NCI-H2171 (cell line): Measurements from ENCODE around the gene SLX4.

Experiments used
- DNase-seq: peaks from one replicate; lab custom pipeline; 2025; lab: John Stamatoyannopoulos, UW

The SLX4 gene

GRCh38 chr16:3580251-3580651 is 31.2 kb downstream of the SLX4 start:
- DNase-seq, result no peak

GRCh38 chr16:3579776-3580175 is 31.6 kb downstream of the SLX4 start:
- no peak for DNase-seq

GRCh38 chr16:3578610-3579551 is 32.5 kb downstream of the SLX4 start:
- DNase-seq, result no peak

- DNase-seq, result no peak
Observed at GRCh38 chr16:3578121-3578520, 33.3 kb downstream of the SLX4 start.

GRCh38 chr16:3577302-3577752 is 34.1 kb downstream of the SLX4 start, which contains the start of gene NLRC3:
Gene NLRC3, minus strand, starts transcription at chr16:3577403. Its CDS starts 12,367 bp downstream, at chr16:3565036.
- no peak for DNase-seq

GRCh38 chr16:3576211-3576610 is 35.2 kb downstream of the SLX4 start:
- DNase-seq, result no peak

GRCh38 chr16:3575491-3575890 is 35.9 kb downstream of the SLX4 start:
- no peak for DNase-seq

GRCh38 chr16:3574195-3574594 is 37.2 kb downstream of the SLX4 start:
- DNase-seq, result no peak

GRCh38 chr16:3573146-3573815 is 38.1 kb downstream of the SLX4 start:
- DNase-seq, result no peak

- no peak for DNase-seq
Observed at GRCh38 chr16:3570420-3571062, 40.9 kb downstream of the SLX4 start.

GRCh38 chr16:3569851-3570250 is 41.6 kb downstream of the SLX4 start:
- DNase-seq, result no peak

GRCh38 chr16:3566990-3567389 is 44.4 kb downstream of the SLX4 start:
- no peak for DNase-seq

GRCh38 chr16:3564889-3565141 is 46.6 kb downstream of the SLX4 start:
- DNase-seq, result no peak

GRCh38 chr16:3564130-3564888 is 47.1 kb downstream of the SLX4 start:
- DNase-seq, result no peak

- no peak for DNase-seq
Observed at GRCh38 chr16:3562914-3563480, 48.4 kb downstream of the SLX4 start.

GRCh38 chr16:3561626-3562025 is 49.8 kb downstream of the SLX4 start:
- no peak for DNase-seq

GRCh38 chr16:3554351-3554928 is 57.0 kb downstream of the SLX4 start:
- no peak for DNase-seq

- no peak for DNase-seq
Observed at GRCh38 chr16:3553138-3553923, 58.1 kb downstream of the SLX4 start.

GRCh38 chr16:3550851-3551847 is 60.3 kb downstream of the SLX4 start:
- DNase-seq, result no peak
